ENCODE data around the gene ZNF407. TPM values are rescaled to one million over a fixed set of nuclear protein-coding genes. Genes with fewer than 3 reads are reported as not detected.

ZNF407 gene
- total RNA-seq, 1 donor from 2014 or later, result 16.1 TPM

DNA sequence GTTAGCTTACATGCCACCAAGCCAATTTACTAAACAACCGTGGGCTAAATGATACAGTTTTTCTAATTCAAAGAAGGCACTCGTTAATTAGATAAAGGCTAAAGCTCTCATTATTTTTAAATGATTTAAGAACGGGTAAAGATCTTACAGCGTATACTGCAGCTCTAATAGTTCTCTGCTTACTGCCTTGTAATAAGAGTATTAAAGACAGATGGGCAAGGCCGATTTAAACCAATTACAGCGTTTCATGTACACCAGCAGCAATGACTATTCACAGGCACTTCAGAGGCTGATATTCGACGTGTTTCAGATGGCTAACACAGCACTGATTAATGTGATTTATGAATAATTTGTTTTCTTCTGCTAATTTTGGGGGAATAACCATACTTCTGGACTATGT is 259.3 kb downstream of the ZNF407 start:
- Histone ChIP-seq H3K4me1 (no peaks in the 10 kb centered on the region), H3K9me3 (no peaks in the 10 kb centered on the region), H3K4me3 (no peak overlapping the region), H3K36me3 (no peaks in the 10 kb centered on the region), H3K27me3 (ENCODE audit: low read depth) (no peaks in the 10 kb centered on the region), H3K27ac (no peak overlapping the region)
- no peak for ATAC-seq
- intact Hi-C loops (cut with DNase I), result no loop called here
- TF ChIP-seq, protein P1, sequence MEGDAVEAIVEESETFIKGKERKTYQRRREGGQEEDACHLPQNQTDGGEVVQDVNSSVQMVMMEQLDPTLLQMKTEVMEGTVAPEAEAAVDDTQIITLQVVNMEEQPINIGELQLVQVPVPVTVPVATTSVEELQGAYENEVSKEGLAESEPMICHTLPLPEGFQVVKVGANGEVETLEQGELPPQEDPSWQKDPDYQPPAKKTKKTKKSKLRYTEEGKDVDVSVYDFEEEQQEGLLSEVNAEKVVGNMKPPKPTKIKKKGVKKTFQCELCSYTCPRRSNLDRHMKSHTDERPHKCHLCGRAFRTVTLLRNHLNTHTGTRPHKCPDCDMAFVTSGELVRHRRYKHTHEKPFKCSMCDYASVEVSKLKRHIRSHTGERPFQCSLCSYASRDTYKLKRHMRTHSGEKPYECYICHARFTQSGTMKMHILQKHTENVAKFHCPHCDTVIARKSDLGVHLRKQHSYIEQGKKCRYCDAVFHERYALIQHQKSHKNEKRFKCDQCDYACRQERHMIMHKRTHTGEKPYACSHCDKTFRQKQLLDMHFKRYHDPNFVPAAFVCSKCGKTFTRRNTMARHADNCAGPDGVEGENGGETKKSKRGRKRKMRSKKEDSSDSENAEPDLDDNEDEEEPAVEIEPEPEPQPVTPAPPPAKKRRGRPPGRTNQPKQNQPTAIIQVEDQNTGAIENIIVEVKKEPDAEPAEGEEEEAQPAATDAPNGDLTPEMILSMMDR (IDR thresholded peaks at IDR 0.05), result no peak
- DNase-seq, result no peak

DNA sequence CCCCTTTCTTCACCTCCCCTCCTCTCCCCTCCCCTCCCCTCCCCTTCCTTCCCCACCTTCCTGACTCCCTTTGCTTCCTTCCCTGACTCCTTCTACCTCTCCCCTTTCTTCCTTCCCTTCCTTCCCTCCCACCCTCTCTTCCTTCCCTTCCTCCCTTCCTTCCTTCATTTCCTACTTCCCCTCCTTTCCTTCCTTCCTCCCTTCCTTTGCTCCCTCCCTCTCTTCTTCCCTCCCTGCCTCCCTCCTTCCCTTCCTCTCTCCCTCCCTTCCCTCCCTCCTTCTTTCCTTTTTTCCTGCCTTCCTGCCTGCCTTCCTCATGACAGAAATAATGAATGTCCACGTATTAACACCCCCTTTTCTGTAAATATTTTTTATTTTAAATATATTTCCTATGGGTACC is 260.2 kb downstream of the ZNF407 start:
- Histone ChIP-seq H3K4me3 (no peak overlapping the region), H3K27ac (no peak overlapping the region), H3K27me3 (ENCODE audit: low read depth) (no peaks in the 10 kb centered on the region), H3K36me3 (no peaks in the 10 kb centered on the region), H3K4me1 (no peaks in the 10 kb centered on the region), H3K9me3 (no peaks in the 10 kb centered on the region)
- TF ChIP-seq, protein P1 (IDR thresholded peaks at IDR 0.05), result no peak
- no peak for ATAC-seq
- DNase-seq, result no peak
- intact Hi-C loops (cut with DNase I), result no loop called here

DNA sequence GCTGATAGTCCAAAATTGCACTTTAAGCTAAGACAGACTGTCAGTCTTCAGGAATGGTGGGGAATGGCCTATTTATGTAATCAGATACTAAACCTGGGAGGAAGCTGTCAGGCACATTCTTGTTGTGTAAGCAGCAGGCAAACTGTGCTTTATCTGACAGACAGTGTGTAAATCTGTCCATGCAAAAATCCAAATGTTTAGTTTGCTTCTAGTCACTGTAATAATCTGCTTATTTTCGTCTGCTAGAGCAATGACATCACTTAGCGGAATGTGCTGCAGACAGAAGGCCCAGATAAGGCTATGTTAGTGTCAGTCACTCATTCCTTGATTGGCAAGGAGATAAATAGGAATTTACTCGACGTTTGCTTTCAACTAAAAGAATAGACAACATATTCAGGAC is 263.5 kb downstream of the ZNF407 start:
- DNase-seq, result no peak
- intact Hi-C loops (cut with DNase I), result no loop called here
- Histone ChIP-seq H3K4me1 (no peaks in the 10 kb centered on the region), H3K27me3 (ENCODE audit: low read depth) (no peaks in the 10 kb centered on the region), H3K36me3 (no peaks in the 10 kb centered on the region), H3K27ac (no peak overlapping the region), H3K4me3 (no peak overlapping the region), H3K9me3 (no peaks in the 10 kb centered on the region)
- TF ChIP-seq, protein P1 (IDR thresholded peaks at IDR 0.05), result no peak
- ATAC-seq, result no peak

DNA sequence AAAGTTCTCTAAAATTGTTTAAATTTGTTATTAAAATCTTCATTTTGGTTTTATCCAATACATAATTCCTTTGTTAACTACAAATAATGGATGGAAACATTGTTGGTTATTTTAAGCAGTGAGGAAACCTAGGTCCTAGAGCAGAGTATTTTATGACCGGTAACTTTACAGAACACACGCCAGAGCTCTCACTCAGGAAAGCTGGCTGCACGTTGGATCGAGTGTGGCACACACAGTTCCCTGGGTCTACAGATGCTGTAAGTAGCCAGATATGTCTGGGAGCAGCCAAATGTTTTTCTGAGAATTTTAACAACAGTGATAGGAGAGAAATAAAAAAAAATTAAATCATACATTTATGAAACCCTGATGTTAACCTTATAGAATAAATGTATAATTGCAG is 264.4 kb downstream of the ZNF407 start:
- Histone ChIP-seq H3K27me3 (ENCODE audit: low read depth) (no peaks in the 10 kb centered on the region), H3K4me3 (no peak overlapping the region), H3K27ac (no peak overlapping the region), H3K36me3 (no peaks in the 10 kb centered on the region), H3K4me1 (no peaks in the 10 kb centered on the region), H3K9me3 (no peaks in the 10 kb centered on the region)
- DNase-seq (no peak), ATAC-seq (no peak)
- intact Hi-C loops (cut with DNase I), result no loop called here
- TF ChIP-seq, protein P1 (IDR thresholded peaks at IDR 0.05), result no peak

GRCh38 chr18:74866577-74866976 is 268.9 kb downstream of the ZNF407 start:
- H3K36me3 ChIP-seq, result no peaks in the 10 kb centered on the region
- H3K27ac ChIP-seq, result no peak overlapping the region
- H3K27me3 ChIP-seq (ENCODE audit: low read depth), result no peaks in the 10 kb centered on the region
- intact Hi-C loops (cut with DNase I), result no loop called here
- no peaks in the 10 kb centered on the region for H3K9me3 ChIP-seq
- no peak overlapping the region for H3K4me3 ChIP-seq
- ATAC-seq, result no peak
- no peak for DNase-seq
- TF ChIP-seq, protein P1 (IDR thresholded peaks at IDR 0.05), result no peak
- no peaks in the 10 kb centered on the region for H3K4me1 ChIP-seq

DNA sequence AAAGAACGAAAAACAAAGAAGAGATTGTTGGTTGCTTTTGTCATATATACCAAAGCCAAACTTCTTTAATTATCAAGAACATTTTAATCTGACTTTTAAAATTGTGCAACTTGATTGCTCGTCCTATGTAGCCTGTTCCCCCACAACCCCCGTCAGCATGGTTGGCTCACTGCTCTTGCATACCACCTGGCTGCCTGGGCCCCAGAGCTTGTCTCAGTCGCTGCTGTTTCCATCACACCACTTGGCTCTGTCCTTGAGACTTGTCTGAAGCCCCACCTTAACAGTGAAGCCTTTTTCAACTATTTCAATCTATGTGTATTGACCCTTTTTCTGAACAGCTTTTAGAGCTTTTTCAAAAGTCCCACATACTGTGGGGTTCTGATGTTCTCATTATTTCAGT is 270.8 kb downstream of the ZNF407 start:
- Histone ChIP-seq H3K4me3 (no peak overlapping the region), H3K27ac (no peak overlapping the region), H3K36me3 (no peaks in the 10 kb centered on the region), H3K27me3 (ENCODE audit: low read depth) (no peaks in the 10 kb centered on the region), H3K9me3 (no peaks in the 10 kb centered on the region), H3K4me1 (no peaks in the 10 kb centered on the region)
- ATAC-seq, result no peak
- TF ChIP-seq, protein P1 (IDR thresholded peaks at IDR 0.05), result no peak
- DNase-seq, result no peak
- intact Hi-C loops (cut with DNase I), result no loop called here
